NCI-H146 (cell line): ENCODE results near the gene UNC93A.
"Not testable (repeated sequence)": the region's sequence is repeated elsewhere in the genome, so short reads cannot be mapped to it uniquely, and the experiment has no call there.

Experiments
- DNase-seq: peaks from one replicate; lab custom pipeline; 2025; lab: John Stamatoyannopoulos, UW

The UNC93A gene

DNA sequence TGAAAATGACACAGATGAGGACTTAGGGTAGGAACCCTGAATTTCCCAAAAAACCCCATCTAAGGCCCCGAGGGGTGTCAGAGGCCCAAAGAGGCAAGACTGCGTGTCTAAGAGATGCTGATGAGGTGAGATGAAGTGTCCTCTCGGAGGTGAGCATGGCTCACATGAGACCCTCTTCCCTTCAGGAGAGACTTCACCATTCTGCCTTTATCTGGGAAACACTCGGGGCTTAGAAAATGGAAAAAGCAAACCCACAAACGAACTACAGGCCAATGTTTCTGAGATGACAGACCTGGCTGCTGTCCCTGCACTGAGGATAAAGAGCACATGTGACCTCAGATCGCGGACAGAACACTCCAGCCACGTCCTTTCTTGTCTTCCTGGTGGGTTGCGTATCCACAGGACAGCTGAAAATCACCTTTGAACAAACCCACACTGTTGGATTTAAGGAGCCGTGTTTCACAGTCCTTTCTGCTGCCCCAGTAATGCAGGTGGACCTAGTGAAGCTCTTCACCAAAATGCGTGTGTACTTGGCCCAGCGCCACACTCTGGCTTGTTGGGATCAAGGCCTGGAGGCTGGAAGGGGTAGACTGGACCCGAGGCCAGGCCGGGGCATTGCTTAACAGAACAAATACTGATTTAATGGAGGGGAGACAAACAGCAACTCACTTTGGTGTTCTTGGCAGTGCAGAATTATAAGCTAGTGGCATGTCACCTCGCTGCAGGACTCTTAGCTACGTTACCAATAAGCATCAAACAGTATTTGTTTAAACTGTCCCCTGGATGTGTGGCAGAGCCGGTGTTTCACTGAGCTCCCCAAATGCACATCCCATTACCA lies 18.5 kb downstream of the UNC93A start:
- DNase-seq, result not testable (repeated sequence)

DNA sequence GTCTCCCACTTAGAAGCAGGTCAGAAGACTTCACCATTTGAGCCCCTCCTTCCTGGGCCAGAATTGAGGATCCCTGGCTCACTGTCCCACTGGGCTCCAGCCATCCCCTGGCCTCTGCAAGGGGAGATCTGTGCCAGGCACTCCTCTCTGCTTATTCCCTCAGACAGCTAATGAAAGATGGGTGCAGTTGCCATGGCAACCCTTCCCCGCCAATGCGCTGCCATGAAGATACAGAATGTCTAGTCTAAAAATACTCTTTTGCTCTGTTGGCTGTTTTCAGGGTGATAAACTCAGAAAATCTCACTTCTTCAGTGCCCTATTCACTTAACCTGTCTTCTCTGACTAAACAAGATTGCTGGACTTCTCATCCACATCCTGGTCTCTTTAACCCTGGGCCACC lies 20.2 kb downstream of the UNC93A start:
- no peak for DNase-seq

DNA sequence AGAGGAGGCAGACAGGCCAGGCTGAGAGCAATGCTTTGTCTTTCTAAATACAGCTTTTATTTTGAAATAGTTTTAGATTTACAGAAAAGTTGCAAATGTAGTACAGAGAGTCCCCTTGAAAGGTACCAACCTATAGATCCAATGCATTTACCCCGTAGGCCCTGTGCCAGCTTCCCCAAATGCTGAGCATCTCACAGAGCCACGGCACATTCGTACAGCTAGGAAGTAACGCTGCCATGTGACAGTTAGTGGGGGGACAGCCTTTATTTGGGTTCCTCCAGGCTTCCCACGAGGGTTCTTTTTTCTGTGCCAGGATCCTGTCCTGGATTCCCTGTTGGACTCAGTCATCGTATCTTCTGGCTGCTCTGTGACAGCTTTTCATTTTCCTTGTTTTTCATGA lies 20.6 kb downstream of the UNC93A start:
- not testable (repeated sequence) for DNase-seq

DNA sequence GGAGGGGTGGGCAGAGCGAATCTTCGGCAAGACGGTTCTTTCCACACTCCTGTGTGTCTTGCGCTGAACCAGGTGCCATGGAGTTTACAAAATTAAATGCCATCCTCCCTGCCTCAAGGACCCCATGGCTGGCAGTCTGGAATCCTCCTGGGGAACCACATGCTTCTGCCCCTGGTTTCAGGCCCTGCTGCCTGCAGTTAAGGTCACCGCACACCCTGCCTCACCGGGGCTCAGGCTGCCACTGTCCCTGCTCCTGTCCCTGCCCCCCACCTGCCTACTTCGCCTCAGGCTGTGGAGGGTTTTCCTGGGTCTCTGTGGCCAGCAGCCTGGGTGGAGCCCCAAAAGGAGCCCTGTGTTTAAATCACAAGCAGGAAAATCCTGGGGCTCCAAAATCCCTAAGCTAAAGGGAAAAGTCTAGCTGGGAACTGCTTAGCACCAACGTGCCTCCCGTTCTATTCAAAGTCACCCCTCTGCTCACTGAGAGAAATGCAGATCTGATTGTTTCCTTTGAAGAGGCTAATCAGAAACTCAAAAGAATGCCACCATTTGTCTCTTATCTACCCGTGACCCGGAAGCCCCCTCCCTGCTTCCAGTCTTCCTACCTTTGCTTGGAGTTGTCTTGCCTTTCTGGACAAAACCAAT lies 23.2 kb downstream of the UNC93A start:
- DNase-seq, result no peak

DNA sequence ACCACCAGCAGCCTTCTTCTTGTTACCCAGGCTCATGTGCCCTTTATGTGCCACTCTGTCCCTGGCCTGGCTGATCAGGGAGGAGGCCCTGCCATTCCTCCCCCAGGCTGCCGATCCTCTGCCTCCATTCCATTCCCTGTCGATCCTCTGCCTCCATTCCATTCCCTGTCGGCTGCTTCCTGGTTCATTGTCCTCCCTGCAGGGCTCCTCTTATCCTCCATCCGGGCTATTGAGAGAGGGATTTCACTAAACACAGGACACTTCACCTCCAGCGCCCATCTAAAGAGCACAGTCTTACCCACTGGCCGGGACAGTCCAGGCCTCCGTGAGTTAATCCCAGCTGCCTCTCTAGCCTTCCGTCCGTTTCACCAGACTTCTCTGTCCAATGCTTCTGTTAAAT lies 26.1 kb downstream of the UNC93A start:
- DNase-seq, result no peak

DNA sequence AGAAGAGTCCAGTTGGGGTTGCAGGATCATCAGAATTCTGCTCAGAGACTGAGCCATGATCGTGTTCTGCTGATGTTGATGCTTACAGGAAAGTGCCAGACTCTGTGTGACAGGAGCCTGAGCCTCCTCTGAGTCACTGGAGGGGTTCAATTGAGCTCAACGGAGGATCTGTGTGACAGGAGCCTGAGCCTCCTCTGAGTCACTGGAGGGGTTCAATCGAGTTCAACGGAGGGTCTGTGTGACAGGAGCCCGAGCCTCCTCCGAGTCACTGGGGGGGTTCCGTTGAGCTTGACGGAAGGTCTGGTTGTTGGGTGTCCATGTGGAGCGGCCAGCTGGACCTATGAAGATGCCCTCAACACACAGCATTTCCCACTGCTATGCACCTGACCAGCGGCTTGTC lies 27.2 kb downstream of the UNC93A start:
- not testable (repeated sequence) for DNase-seq

DNA sequence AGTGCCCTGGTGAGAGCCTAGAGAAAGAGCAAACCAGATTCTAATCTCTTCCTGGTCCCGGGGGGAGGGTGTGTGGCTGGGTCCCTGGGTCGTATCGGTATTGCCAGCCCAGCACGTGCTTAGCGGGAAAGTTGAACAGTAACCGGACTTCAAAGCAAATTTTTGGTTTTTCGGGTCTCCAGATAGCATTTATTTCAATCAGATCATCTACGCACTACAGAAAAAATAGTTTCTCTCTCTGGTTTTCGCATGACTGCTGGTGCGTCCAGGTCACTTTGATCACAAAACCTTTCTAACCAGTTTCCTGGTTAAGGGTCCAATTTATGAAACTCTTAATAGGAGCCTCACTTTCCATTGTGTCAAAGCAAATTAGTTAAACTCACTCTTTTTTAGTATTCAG lies 27.7 kb downstream of the UNC93A start:
- not testable (repeated sequence) for DNase-seq

DNA sequence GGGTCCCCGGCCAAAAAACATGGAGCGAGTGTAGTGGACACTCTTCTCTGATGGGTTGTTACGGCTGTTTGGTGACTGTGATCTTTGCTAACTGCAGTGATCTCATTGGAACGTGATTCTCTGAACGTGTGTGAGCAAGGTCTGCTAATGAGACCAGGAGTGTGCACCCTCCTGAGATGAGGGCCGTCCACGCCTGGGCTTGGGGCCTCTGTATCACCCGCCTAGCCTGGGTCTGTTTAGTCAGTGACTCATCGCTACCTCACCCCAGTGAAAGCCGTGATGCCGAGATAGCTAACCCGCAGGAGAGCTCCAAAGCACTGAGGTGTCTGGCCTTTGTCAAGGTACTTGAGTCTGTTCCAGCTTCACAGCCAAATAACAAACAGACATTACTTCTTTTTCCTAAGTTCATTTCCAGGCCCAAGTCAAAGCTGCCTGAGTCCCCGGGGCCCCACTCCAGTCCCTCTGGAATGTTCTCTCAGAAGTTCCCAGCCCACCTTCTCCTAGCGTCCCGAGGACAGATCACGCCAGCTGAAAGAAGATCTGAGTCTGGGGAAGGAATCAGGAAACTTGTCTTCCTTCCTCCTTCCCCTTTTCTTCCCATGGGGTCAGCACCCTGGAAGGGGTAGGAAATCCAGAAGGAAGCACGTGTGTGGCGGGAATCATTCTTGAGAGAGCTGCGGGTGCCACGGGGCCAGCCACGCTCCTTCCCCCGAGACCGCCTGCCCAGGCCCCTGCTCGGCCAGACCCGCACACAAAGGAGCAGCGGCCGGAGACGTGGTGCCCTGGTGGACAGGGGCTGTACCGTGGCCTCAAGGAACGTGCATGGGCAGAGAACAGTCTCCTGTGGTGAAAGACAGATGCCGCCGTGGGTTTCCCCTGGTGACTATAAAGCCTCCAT lies 29.0 kb downstream of the UNC93A start:
- not testable (repeated sequence) for DNase-seq

DNA sequence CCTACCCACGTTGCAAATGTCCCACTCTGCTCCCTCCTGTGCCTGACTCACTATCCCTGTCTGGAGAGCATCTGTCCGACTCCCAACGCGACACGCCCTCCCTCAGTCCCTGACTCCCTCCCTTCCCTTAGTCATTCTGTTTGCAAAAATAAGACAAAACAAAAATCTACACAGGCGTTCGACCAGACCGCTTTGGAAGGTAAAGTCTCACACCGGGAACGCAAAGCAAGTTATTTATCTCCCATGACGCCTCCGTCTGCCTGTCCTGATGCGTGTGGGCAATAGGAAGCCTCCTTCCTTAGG lies 29.6 kb downstream of the UNC93A start:
- not testable (repeated sequence) for DNase-seq

DNA sequence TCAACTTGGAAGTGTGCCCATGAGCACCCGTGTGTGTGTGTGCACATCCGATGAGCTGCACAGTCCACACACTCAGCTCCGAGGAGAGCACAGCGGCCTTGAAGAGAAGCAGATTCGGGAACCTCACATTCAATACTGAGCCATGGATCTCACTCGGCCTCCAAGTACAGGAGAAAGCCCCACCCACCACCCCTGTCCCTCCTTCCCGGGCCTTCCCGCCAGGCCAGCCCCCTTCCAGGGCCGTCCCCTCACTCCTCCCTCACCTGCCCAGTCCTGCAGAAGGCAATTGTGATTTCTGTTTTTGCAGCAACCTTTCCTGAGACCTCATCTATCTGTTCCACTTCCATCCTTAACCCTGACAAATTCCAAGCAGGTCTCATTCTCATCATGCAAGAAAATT lies 30.1 kb downstream of the UNC93A start:
- not testable (repeated sequence) for DNase-seq

DNA sequence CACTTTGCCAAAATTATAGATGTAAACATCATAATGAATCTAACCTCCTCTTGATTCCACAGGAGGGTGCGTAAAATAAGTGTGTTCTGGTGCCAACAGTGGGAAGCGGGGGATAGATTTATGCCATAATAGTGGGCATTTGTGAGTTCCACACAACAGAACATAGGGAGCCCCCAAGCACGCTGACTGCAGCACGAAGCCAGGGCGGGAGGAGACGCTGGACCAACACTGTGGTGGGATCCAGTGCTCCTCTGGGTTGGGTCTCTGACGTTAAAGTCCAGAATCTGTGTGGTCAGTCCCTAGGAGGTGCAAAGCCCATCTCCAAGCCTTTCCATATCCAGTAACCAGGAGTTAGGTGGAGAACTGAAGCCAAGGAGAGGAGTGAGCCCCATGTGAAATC lies 32.0 kb downstream of the UNC93A start:
- DNase-seq, result no peak

DNA sequence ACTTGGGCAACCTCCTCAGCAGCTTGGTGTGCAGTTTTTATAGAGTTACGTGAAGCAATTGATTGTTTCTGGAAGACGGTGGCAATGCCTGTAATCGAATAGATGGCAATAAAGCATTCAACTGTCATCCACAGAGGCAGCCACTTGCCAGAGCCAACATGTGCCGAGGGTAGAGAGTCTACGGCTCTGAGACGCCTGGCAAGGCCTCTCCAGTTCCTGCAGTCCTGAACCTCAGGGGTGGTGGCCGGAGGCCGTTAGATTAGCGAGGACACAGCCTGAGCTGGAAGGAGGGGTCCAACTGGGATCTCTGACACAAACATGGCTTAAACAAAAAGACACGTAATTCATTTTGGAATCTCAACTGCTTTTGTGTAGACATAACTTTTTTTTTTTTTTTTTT lies 33.0 kb downstream of the UNC93A start:
- no peak for DNase-seq

DNA sequence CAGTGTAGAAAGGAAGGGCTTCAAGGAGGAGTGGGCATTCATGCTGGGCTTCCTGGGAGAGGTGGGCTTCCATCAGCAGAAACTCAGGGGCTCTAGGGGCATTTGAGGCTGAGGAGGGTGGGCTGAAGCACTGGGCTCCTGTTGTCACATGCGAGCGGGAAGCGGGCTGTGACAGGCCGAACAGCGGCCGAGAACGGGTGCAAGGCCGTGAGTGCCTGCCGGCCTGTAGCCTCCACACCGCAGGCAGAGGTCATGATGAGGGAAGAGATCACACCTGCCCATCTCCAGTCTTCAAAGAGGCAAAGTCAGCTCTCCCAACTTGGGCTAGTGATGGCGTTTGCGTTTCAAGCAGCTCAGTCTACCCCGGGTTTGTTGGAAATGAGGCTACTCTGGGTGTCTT lies 34.7 kb downstream of the UNC93A start:
- no peak for DNase-seq

DNA sequence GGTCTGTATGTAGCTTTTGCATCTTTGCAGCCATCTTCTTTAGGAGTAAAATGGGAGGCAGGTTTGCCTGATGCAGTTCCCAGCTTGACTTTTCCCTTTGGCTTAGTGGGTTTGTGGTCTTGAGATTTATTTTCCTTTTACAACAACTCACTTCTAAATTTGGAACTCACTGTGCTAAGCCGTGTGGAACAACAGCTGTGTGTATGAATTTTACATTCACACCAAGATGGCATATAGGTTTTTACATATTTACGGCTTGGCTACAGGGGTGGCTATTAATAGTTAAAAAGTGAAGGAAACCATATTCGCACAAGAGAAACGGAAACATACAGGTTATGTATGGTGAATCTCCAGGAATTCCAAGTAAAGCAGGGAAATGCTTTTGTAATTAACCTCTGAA lies 36.3 kb downstream of the UNC93A start:
- DNase-seq, result no peak

DNA sequence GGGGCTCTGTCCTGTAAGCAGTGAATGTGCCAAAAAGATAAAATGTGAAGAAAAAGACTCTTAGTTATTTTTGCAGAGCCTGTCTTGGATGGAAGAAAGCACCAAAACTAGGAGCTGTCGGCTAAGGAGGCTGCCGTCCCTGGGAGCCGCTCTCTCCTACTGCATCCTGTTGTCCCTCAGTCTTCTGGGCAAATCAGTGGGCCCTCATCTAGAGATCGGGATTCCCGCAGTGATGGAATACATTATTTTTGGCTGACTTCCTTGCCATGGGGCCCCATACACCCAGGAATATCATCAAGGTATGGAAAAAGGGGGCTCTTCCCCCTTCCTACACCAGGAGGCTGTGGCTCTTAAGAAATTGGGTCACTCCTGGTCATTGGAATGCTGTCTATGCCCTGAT lies 37.0 kb downstream of the UNC93A start:
- no peak for DNase-seq

DNA sequence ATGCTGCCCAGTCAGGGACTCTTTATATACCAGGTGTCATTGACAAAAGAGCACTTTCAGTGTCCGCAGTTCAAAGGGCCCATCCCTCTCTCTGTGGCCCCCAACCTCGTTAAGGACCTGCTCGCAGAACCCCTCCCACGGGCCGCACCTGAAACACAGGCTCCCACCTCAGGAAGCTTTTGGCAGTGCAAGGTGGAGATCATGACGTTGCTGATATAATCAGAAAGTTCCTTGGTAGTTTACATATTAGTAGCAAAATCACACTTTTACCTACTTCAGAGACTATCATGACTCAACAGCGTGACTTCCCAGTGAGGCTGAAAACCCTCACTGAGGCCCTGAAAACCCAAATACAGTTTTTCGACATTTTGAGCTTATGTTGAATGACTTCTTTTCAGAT lies 37.9 kb downstream of the UNC93A start:
- no peak for DNase-seq

DNA sequence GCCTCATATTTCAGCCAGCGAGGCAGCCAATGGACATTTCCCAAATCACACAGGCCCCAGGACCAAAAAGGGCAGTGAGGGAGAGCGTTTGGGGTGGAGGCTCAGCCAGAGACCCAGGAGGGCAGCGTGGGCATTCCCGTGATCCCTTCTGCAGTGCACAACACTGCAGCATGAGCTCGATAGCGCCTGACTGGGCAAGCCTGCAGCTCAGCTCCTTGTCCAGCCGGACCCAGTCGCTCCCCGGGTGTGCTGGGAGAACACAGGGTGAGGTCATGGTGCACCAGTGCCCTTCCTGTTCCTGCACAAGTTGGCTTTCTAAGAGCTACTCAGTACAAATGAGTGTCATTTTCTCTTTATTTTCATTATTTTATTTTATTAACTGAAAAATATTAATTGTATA lies 39.6 kb downstream of the UNC93A start:
- DNase-seq, result no peak

DNA sequence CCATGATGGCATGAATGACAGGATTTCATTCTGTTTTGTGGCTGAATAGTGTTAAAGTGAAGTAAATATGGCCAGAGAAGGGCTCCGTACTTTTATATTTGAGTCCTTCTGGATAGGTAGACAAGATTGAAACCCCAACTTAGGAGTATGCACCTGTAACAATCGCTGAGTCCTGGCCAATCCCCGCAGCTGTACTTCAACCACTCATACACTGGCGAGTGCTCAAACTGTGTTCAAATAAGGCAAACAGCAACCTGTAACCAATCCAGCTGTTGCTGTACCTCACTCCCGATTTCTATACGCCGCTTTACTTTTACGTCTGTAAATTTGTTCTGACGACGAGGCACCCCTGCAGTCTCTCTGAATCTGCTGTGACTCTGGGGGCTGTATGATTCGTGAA lies 40.5 kb downstream of the UNC93A start:
- DNase-seq, result no peak

DNA sequence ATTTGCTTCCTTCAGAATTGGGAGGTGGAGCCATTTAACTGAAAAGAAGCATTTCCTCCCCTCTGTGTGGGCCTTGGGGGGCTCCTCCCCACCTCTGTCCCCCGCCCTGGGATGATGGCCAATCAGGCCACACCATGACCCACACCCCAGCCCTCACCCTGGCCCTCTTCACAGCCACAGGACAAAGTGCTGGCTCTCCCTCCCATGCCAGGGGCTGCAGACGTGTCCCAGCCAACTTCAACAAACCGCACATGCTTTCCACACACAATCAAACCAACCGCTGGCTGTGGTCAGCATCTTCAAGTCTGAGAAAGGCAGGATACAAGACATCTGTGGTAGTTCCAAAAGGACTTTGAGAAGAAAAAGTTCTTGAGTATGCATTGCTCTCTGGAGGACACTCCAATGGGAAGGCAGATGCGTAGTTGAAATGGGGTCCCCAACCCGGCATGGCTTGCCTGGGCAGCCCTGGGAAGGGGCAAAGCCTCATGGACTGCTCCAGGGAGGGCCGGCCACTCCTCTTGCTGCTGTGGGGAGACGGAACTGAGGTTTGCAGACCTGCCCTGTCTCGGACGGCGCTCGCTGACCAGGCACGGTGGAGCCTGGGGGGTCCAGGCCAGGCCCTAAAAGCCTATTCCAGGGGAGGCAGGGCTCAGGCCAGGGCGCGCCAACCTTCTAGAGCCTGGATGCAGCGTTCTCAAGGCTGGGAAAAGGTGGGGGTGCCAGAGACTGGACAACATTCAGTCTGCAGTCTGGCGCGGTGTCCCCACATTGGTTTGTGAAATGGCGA lies 45.9 kb downstream of the UNC93A start:
- DNase-seq, result no peak

DNA sequence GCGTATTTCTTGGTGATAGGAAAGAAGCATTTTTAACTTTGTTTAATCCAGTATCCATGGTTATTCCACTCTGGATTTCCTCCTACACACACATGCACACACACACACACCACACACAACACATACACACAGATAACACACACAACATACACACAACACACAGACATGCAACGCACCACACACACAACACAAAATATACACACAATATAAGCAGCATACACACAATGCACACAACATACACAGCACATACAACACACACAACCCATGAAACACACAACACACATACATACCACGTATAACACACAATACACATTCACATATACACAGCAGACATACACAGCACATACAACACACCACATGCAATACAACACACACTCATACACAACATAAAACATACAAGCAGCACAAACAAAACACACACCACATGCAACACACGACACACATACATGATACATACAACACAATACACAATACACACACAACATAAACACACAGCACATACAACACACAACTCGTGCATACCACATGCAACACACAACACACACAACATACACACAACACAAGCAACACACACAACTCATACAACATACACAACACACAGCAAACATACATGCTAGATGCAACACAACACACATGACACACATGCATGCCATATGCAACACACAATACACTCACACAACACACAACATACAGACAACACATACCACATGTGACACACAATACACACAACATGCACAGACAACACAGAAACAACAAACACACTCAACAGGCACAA lies 46.7 kb downstream of the UNC93A start:
- no peak for DNase-seq

DNA sequence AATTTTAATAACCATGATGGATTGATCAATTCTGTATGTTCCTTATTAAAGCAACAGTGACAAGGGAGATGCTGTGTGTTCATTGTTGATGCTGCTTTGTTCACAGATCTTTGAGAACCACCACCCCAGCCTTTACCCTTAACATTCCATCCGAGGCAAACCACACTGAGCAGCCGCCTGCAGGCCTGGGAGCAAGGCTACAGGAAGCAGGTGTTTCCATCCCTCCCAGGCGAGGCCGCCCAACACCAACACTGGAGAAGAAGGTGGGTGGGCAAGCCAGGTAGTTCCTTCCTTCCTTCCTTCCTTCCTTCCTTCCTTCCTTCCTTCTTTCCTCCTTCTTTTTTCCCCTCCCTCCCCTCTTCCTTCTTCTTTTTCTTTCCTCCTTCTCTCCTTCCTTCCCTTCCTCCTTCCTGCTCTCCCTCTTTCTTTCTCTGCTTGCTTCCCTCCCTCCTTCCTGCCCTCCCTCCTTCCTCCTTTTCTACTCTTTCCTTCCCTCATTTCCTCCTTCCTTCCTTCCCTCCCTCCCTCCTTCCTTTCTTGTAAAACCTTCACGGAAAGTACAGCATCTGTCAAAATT lies 47.5 kb downstream of the UNC93A start:
- DNase-seq, result no peak
